IMR-90 (cell line): Measurements from ENCODE around the gene SLC12A8. TPM values are rescaled to one million over a fixed set of nuclear protein-coding genes. Genes with fewer than 3 reads are reported as not detected.

Experiments
- ATAC-seq: fragments of 200-7000 bp; cut with Tn5 transposase; 2 replicates; pipeline ENCODE4 v1.9.1; 2020; ENCODE audit warnings: low read depth, mild to moderate bottlenecking, moderate library complexity
- BruUV-seq: library from RNA; stranded (reverse); fragments of 400-500 nt; replicated peaks from 2 replicates; lab custom pipeline; 2021; lab: Mats Ljungman, UMichigan
- CTCF ChIA-PET: fragments of 300-600 bp; formaldehyde crosslinking; extraction: SDS; loops from one replicate; lab custom pipeline; 2021; ENCODE audit warnings: antibody characterized with exemption; lab: Yijun Ruan, JAX
- POLR2A ChIA-PET: fragments of 300-600 bp; sonication (Branson Sonifier 250); formaldehyde crosslinking; loops from one replicate; lab custom pipeline; 2022; ENCODE audit warnings: antibody characterized with exemption; ENCODE audit not compliant: unreplicated experiment; lab: Charles Lee
- DNase-seq: peaks from one replicate; pipeline ENCODE4 v3.0.0; 2013
- H2AFZ ChIP-seq: replicated peaks from 2 replicates; pipeline ENCODE3; 2013; ENCODE audit warnings: low read length, mild to moderate bottlenecking; ENCODE audit not compliant: poor library complexity
- H2AK5ac ChIP-seq: 2 replicates; pipeline ENCODE4 v1.6.1; 2013; ENCODE audit warnings: low read depth, low read length, inconsistent platforms
- H2AK9ac ChIP-seq: replicated peaks from 2 replicates; pipeline ENCODE3; 2013; ENCODE audit warnings: mild to moderate bottlenecking, low read depth, low read length, moderate library complexity; ENCODE audit not compliant: poor library complexity
- H2BK120ac ChIP-seq: 2 replicates; pipeline ENCODE4 v1.6.1; 2013; ENCODE audit warnings: low read depth, low read length, inconsistent platforms
- H2BK15ac ChIP-seq: 3 replicates; pipeline ENCODE4 v1.6.1; 2013; ENCODE audit warnings: low read depth, low read length, inconsistent platforms
- H2BK20ac ChIP-seq: 2 replicates; pipeline ENCODE4 v1.6.1; 2013; ENCODE audit warnings: low read depth, mild to moderate bottlenecking, inconsistent platforms, low read length, moderate library complexity
- H2BK5ac ChIP-seq: 2 replicates; pipeline ENCODE4 v1.6.1; 2013; ENCODE audit warnings: mild to moderate bottlenecking, low read depth, low read length, inconsistent platforms; ENCODE audit not compliant: poor library complexity, severe bottlenecking
- H3K14ac ChIP-seq: replicated peaks from 2 replicates; pipeline ENCODE4 v1.6.1; 2013; ENCODE audit warnings: low read depth, low read length, inconsistent platforms
- H3K18ac ChIP-seq: 2 replicates; pipeline ENCODE4 v1.6.1; 2013; ENCODE audit warnings: low read depth, low read length, control low read depth
- H3K23ac ChIP-seq: 2 replicates; pipeline ENCODE4 v1.6.1; 2013; ENCODE audit warnings: low read depth, low read length, inconsistent platforms
- H3K27ac ChIP-seq: 2 replicates; pipeline ENCODE4 v1.5.1; 2013; ENCODE audit warnings: mild to moderate bottlenecking, control low read depth, low read length; ENCODE audit not compliant: insufficient read depth
- H3K27me3 ChIP-seq: 2 replicates; pipeline ENCODE4 v1.6.1; 2013; ENCODE audit warnings: low read length; ENCODE audit not compliant: control insufficient read depth, insufficient read depth
- H3K36me3 ChIP-seq: 2 replicates; pipeline ENCODE4 v1.6.1; 2013; ENCODE audit warnings: low read length, mixed read lengths; ENCODE audit not compliant: control insufficient read depth, insufficient read depth
- H3K4ac ChIP-seq: 2 replicates; pipeline ENCODE4 v1.6.1; 2013; ENCODE audit warnings: low read depth, low read length, inconsistent platforms
- H3K4me1 ChIP-seq: 2 replicates; pipeline ENCODE4 v1.6.1; 2013; ENCODE audit warnings: low read length, mixed read lengths; ENCODE audit not compliant: control insufficient read depth, insufficient read depth
- H3K4me2 ChIP-seq: 2 replicates; pipeline ENCODE4 v1.6.1; 2013; ENCODE audit warnings: low read depth, mild to moderate bottlenecking, control low read depth, low read length, moderate library complexity
- H3K4me3 ChIP-seq: 2 replicates; pipeline ENCODE4 v1.5.1; 2013; ENCODE audit warnings: low read depth, mild to moderate bottlenecking, control low read depth, low read length, moderate library complexity; ENCODE audit not compliant: insufficient read depth
- H3K56ac ChIP-seq: 2 replicates; pipeline ENCODE4 v1.6.1; 2013; ENCODE audit warnings: low read length, inconsistent platforms; ENCODE audit not compliant: insufficient read depth; ENCODE audit errors: extremely low read depth
- H3K79me1 ChIP-seq, 2 experiments: 2 replicates each; pipeline ENCODE4 v1.6.1; 2013; ENCODE audit warnings: low read length in 2 of 2, inconsistent platforms in 1 of 2, low read depth in 1 of 2
- H3K9ac ChIP-seq: 2 replicates; pipeline ENCODE4 v1.6.1; 2013; ENCODE audit warnings: low read depth, low read length, control low read depth
- H3K9me1 ChIP-seq: 2 replicates; pipeline ENCODE4 v1.6.1; 2013; ENCODE audit warnings: low read length, inconsistent platforms; ENCODE audit not compliant: insufficient read depth
- H3K9me3 ChIP-seq: 2 replicates; pipeline ENCODE4 v1.6.1; 2013; ENCODE audit warnings: low read length; ENCODE audit not compliant: control insufficient read depth, insufficient read depth
- H4K20me1 ChIP-seq: 2 replicates; pipeline ENCODE4 v1.6.1; 2013; ENCODE audit warnings: low read length, inconsistent platforms; ENCODE audit not compliant: insufficient read depth
- H4K5ac ChIP-seq: 2 replicates; pipeline ENCODE4 v1.6.1; 2013; ENCODE audit warnings: mild to moderate bottlenecking, low read depth, low read length, control low read depth
- H4K8ac ChIP-seq, 2 experiments: 2 replicates each; pipeline ENCODE4 v1.6.1; 2013; ENCODE audit warnings: low read depth in 2 of 2, low read length in 2 of 2, control low read depth in 1 of 2, inconsistent platforms in 1 of 2
- H4K91ac ChIP-seq: 2 replicates; pipeline ENCODE4 v1.6.1; 2013; ENCODE audit warnings: low read depth, low read length, inconsistent platforms; ENCODE audit not compliant: insufficient read depth
- BHLHE40 ChIP-seq: fragments of 150-350 bp; IDR thresholded peaks from 2 replicates; pipeline ENCODE4 v1.6.1; 2016; ENCODE audit warnings: mild to moderate bottlenecking, low read depth, low read length
- CEBPB ChIP-seq: IDR thresholded peaks from 2 replicates; pipeline ENCODE4 v1.6.1; 2012; ENCODE audit warnings: low read depth, low read length, improper control_type of control experiment
- CHD1 ChIP-seq: IDR thresholded peaks from 2 replicates; pipeline ENCODE4 v1.6.1; 2012; ENCODE audit warnings: low read depth, low read length, improper control_type of control experiment
- FOS ChIP-seq: fragments of 150-350 bp; IDR thresholded peaks from 2 replicates; pipeline ENCODE4 v1.6.1; 2016; ENCODE audit warnings: low read depth, low read length
- MAFK ChIP-seq: IDR thresholded peaks from 2 replicates; pipeline ENCODE4 v1.6.1; 2012; ENCODE audit warnings: low read depth, low read length, improper control_type of control experiment
- MAZ ChIP-seq: IDR thresholded peaks from 2 replicates; pipeline ENCODE4 v1.6.1; 2012; ENCODE audit warnings: low read depth, mild to moderate bottlenecking, low read length, improper control_type of control experiment, moderate library complexity, borderline replicate concordance
- POLR2A ChIP-seq: IDR thresholded peaks from 2 replicates; pipeline ENCODE4 v1.6.1; 2012; ENCODE audit warnings: mild to moderate bottlenecking, low read depth, low read length
- RAD21 ChIP-seq: IDR thresholded peaks from 2 replicates; pipeline ENCODE4 v1.6.1; 2012; ENCODE audit warnings: low read length, improper control_type of control experiment
- RCOR1 ChIP-seq: IDR thresholded peaks from 2 replicates; pipeline ENCODE4 v1.6.1; 2012; ENCODE audit warnings: mild to moderate bottlenecking, low read length, improper control_type of control experiment; ENCODE audit not compliant: insufficient replicate concordance
- RFX5 ChIP-seq: IDR thresholded peaks from 2 replicates; pipeline ENCODE4 v1.8.0; 2012; ENCODE audit warnings: low read depth, mild to moderate bottlenecking, low read length, moderate library complexity
- SMC3 ChIP-seq: fragments of 150-350 bp; IDR thresholded peaks from 2 replicates; pipeline ENCODE4 v1.6.1; 2016; ENCODE audit warnings: low read depth, mild to moderate bottlenecking, antibody characterized with exemption, low read length, moderate library complexity
- USF2 ChIP-seq: fragments of 150-350 bp; IDR thresholded peaks from 2 replicates; pipeline ENCODE4 v1.6.1; 2017; ENCODE audit warnings: mild to moderate bottlenecking, antibody characterized with exemption, low read length, low read depth
- WGBS, 2 experiments: methylation state at CpG; one replicate each; pipeline versions ENCODE4 v1.1.5 to v1.1.7; 2013; ENCODE audit warnings: missing lambda C conversion rate in 2 of 2; ENCODE audit not compliant: insufficient read length in 1 of 2; ENCODE audit errors: extremely low coverage in 2 of 2; 5-methylcytosine and 5-hydroxymethylcytosine counted together
- dilution Hi-C: fragments of 300-500 bp; cut with HindIII; formaldehyde crosslinking; loops from one replicate; pipeline ENCODE4 v1.14.3; 2018; ENCODE audit warnings: low sequenced_read_pairs; ENCODE audit not compliant: unreplicated experiment
- in situ Hi-C: fragments of 300-500 bp; cut with MboI; formaldehyde crosslinking; loops from 3 replicates; pipeline ENCODE4 v1.14.3; 2019; ENCODE audit warnings: low sequenced_read_pairs, inconsistent platforms, mixed read lengths
- intact Hi-C: fragments of 100-400 bp; cut with micrococcal nuclease; formaldehyde crosslinking; loops from 2 replicates; pipeline ENCODE4 v1.10.0; 2022
- polyA plus RNA-seq, 3 experiments: library from polyadenylated mRNA; depleted of rRNA; stranded (reverse); fragments of >200 nt; gene quantifications; 2 replicates each; pipeline ENCODE4 v1.2.3, GENCODE V29; 2012; ENCODE audit warnings: low replicate concordance in 1 of 3
- total RNA-seq: library from RNA; depleted of rRNA; stranded (reverse); fragments of >200 nt; gene quantifications from 2 replicates; pipeline ENCODE4 v1.2.3, GENCODE V29; 2012
- TF ChIP-seq, protein P1 (sequence below): fragments of 150-350 bp; IDR thresholded peaks from 2 replicates; pipeline ENCODE4 v1.6.1; 2016; ENCODE audit warnings: low read depth, mild to moderate bottlenecking, low read length, moderate library complexity, borderline replicate concordance
- TF ChIP-seq, protein P2 (sequence below): conservative IDR thresholded peaks from 2 replicates; pipeline ENCODE4 v1.5.1; 2012; ENCODE audit warnings: mild to moderate bottlenecking, low read depth, low read length, improper control_type of control experiment

Gene SLC12A8
- total and polyA plus RNA-seq, 2 of the 4 experiments (the other 2 are of a cell fraction) = 2.2 to 4.3 TPM

DNA sequence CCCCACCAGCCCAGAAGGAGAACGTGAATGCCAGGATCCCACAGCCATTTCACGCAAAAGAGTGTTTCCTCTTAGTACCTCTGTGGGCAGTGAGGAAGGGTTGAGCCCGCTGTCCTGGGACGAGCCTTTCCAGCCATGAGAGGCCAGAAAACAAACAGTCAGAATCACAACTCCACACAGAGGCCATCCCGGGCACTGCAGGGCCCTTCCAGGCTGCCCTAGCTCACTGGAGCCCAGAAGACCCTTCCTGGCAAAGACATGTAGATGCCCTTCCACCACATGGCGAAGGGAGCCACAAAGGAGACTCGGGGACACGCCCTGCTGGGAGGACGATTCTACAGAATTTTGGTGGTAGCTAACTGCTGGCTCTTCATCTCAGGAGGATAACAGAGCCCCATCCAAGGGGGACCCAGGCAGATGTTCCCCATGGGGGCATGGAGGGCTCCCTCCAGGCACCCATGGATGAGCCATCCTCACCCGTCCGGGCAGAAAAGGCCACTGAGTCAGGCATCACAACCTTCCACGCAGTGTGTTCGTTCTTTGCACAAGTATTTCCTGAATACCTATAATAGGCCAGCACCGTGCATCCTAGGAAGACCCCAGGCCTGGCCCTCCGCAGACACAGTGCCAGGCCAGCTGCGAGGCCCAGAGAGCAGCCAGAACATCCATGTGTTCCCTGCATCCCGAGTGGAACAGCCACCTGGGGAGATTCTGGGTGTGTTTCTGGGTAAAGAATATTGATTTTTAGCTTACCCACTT lies 47.2 kb downstream of the SLC12A8 start:
- H4K5ac ChIP-seq = no peak overlapping the region
- POLR2A ChIA-PET = no interaction called here
- peak overlapping the region; percentile 1 for H2AFZ ChIP-seq
- no peaks in the 10 kb centered on the region for H3K27me3 ChIP-seq
- H4K91ac ChIP-seq = peak overlapping the region; percentile 78
- H3K9me1 ChIP-seq = peaks cover 8% of the 10 kb centered on the region
- in situ Hi-C loops = no loop called here
- CTCF ChIA-PET = interaction anchor here (0.8 kb wide), 1 partner anchor 168 kb away, joined by 3 read pairs; no protein-coding TSS in a partner anchor
- no peak overlapping the region for H3K4me3 ChIP-seq
- no peak overlapping the region; the same call in 1 of the 2 replicates for H3K18ac ChIP-seq
- no peak overlapping the region for H3K23ac ChIP-seq
- no peak overlapping the region for H3K56ac ChIP-seq
- H3K9me3 ChIP-seq = no peaks in the 10 kb centered on the region
- H2AK5ac ChIP-seq = peak overlapping the region; percentile 83; the same call in 1 of the 2 replicates
- no peaks in the 10 kb centered on the region for H3K79me1 ChIP-seq
- H3K36me3 ChIP-seq = no peaks in the 10 kb centered on the region
- peaks cover 20% of the 10 kb centered on the region for H3K4me1 ChIP-seq
- WGBS, 2 experiments = 100% methylated on average over 2 of the region's 17 CpGs; no CpG with 5 or more reads in 1 of the 2 experiments
- BruUV-seq = no TSS peak
- H4K20me1 ChIP-seq = no peaks in the 10 kb centered on the region
- peak overlapping the region in 1 of 2 experiments; percentile 54; a peak in 1 of 4 replicates for H4K8ac ChIP-seq
- H3K27ac ChIP-seq = no peak overlapping the region
- H3K4me2 ChIP-seq = no peak overlapping the region
- H3K9ac ChIP-seq = no peak overlapping the region
- dilution Hi-C loops = no loop called here
- H3K14ac ChIP-seq = no peak overlapping the region
- peak; percentile 35 for DNase-seq
- H2AK9ac ChIP-seq = peak overlapping the region; percentile 49
- intact Hi-C loops = loop anchor here (1.0 to 2.0 kb wide), 2 partner anchors 113 to 237 kb away; no protein-coding TSS in a partner anchor
- H2BK15ac ChIP-seq = peak overlapping the region; percentile 80; the same call in 2 of the 3 replicates
- peak; percentile 77 for ATAC-seq
- H2BK20ac ChIP-seq = peak overlapping the region; percentile 64
- peak overlapping the region; percentile 86 for H2BK120ac ChIP-seq
- no peak overlapping the region for H2BK5ac ChIP-seq
- peak overlapping the region; percentile 71 for H3K4ac ChIP-seq
- TF ChIP-seq SMC3 (peak; percentile 54), FOS (no peak), MAFK (no peak), POLR2A (no peak), MAZ (no peak), RAD21 (peak; percentile 65), BHLHE40 (no peak), CEBPB (no peak), RFX5 (no peak), CHD1 (no peak), RCOR1 (no peak), USF2 (no peak)
- TF ChIP-seq, protein P1, sequence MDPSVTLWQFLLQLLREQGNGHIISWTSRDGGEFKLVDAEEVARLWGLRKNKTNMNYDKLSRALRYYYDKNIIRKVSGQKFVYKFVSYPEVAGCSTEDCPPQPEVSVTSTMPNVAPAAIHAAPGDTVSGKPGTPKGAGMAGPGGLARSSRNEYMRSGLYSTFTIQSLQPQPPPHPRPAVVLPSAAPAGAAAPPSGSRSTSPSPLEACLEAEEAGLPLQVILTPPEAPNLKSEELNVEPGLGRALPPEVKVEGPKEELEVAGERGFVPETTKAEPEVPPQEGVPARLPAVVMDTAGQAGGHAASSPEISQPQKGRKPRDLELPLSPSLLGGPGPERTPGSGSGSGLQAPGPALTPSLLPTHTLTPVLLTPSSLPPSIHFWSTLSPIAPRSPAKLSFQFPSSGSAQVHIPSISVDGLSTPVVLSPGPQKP = no peak
- TF ChIP-seq, protein P2, sequence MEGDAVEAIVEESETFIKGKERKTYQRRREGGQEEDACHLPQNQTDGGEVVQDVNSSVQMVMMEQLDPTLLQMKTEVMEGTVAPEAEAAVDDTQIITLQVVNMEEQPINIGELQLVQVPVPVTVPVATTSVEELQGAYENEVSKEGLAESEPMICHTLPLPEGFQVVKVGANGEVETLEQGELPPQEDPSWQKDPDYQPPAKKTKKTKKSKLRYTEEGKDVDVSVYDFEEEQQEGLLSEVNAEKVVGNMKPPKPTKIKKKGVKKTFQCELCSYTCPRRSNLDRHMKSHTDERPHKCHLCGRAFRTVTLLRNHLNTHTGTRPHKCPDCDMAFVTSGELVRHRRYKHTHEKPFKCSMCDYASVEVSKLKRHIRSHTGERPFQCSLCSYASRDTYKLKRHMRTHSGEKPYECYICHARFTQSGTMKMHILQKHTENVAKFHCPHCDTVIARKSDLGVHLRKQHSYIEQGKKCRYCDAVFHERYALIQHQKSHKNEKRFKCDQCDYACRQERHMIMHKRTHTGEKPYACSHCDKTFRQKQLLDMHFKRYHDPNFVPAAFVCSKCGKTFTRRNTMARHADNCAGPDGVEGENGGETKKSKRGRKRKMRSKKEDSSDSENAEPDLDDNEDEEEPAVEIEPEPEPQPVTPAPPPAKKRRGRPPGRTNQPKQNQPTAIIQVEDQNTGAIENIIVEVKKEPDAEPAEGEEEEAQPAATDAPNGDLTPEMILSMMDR = peak; percentile 61
